Liver (tissue), 9 donors: ENCODE data around the gene CUL7. TPM values are rescaled to one million over a fixed set of nuclear protein-coding genes. Genes with fewer than 3 reads are reported as not detected.

Experiments
- DNase-seq: peaks from one replicate; pipeline ENCODE4 v3.0.0-alpha.2; 2017; ENCODE audit warnings: low spot score
- H3K27ac ChIP-seq, 2 donors: one replicate each; pipeline ENCODE4 v1.7.0; 2013; ENCODE audit warnings: inconsistent platforms in 2 of 2, low read length in 2 of 2, control low read depth in 1 of 2, low read depth in 1 of 2, mild to moderate bottlenecking in 1 of 2
- H3K27me3 ChIP-seq, 4 donors: one replicate each; pipeline versions ENCODE4 v1.6.1 to v1.7.0; 2013; ENCODE audit warnings: low read length in 3 of 4, inconsistent platforms in 1 of 4, mild to moderate bottlenecking in 1 of 4, moderate library complexity in 1 of 4; ENCODE audit not compliant: control insufficient read depth in 4 of 4, insufficient read depth in 4 of 4
- H3K36me3 ChIP-seq, 4 donors: one replicate each; pipeline versions ENCODE4 v1.6.1 to v1.7.0; 2013; ENCODE audit warnings: low read length in 3 of 4, mild to moderate bottlenecking in 3 of 4, low read depth in 1 of 4, moderate library complexity in 1 of 4; ENCODE audit not compliant: control insufficient read depth in 4 of 4, insufficient read depth in 3 of 4
- H3K4me1 ChIP-seq, 4 donors: one replicate each; pipeline versions ENCODE4 v1.6.1 to v1.7.0; 2013; ENCODE audit warnings: low read length in 3 of 4, mild to moderate bottlenecking in 3 of 4, moderate library complexity in 1 of 4; ENCODE audit not compliant: control insufficient read depth in 4 of 4, insufficient read depth in 4 of 4
- H3K4me3 ChIP-seq, 3 donors: one replicate each; pipeline versions ENCODE4 v1.6.1 to v1.7.0; 2013; ENCODE audit warnings: low read length in 3 of 3, control low read depth in 1 of 3, low read depth in 1 of 3, mild to moderate bottlenecking in 1 of 3
- H3K9ac ChIP-seq, 2 donors: one replicate each; pipeline ENCODE4 v1.7.0; 2013; ENCODE audit warnings: low read length in 2 of 2, mild to moderate bottlenecking in 2 of 2, moderate library complexity in 2 of 2, control low read depth in 1 of 2, low read depth in 1 of 2
- H3K9me3 ChIP-seq, 4 donors: one replicate each; pipeline versions ENCODE4 v1.6.1 to v1.7.0; 2013; ENCODE audit warnings: low read length in 3 of 4; ENCODE audit not compliant: control insufficient read depth in 4 of 4
- EGR1 ChIP-seq, 2 donors: IDR thresholded peaks; 2 replicates each; pipeline ENCODE4 v1.6.1; 2016 to 2018; ENCODE audit warnings: antibody characterized with exemption in 2 of 2, low read depth in 2 of 2
- FOXA1 ChIP-seq: IDR thresholded peaks from 2 replicates; pipeline ENCODE4 v1.6.1; 2016; ENCODE audit warnings: antibody characterized with exemption
- FOXA2 ChIP-seq: IDR thresholded peaks from 2 replicates; pipeline ENCODE4 v1.6.1; 2016; ENCODE audit warnings: antibody characterized with exemption
- GABPA ChIP-seq, 2 donors: IDR thresholded peaks in 1 of 2; conservative IDR thresholded peaks in 1 of 2; 2 replicates each; pipeline ENCODE4 v1.6.1; 2016; ENCODE audit warnings: antibody characterized with exemption in 2 of 2, mild to moderate bottlenecking in 1 of 2, moderate library complexity in 1 of 2
- HNF4A ChIP-seq, 2 donors: conservative IDR thresholded peaks; 2 replicates each; pipeline ENCODE4 v1.6.1; 2016; ENCODE audit warnings: antibody characterized with exemption in 2 of 2, mild to moderate bottlenecking in 2 of 2
- HNF4G ChIP-seq: IDR thresholded peaks from 2 replicates; pipeline ENCODE4 v1.6.1; 2016; ENCODE audit warnings: antibody characterized with exemption
- JUND ChIP-seq, 2 donors: IDR thresholded peaks; 2 replicates each; pipeline ENCODE4 v1.6.1; 2016; ENCODE audit warnings: antibody characterized with exemption in 2 of 2
- NR2F2 ChIP-seq: IDR thresholded peaks from 2 replicates; pipeline ENCODE4 v1.6.1; 2016; ENCODE audit warnings: antibody characterized with exemption
- RAD21 ChIP-seq, 2 donors: IDR thresholded peaks; 2 replicates each; pipeline ENCODE4 v1.6.1; 2016; ENCODE audit warnings: antibody characterized with exemption in 2 of 2, mild to moderate bottlenecking in 2 of 2
- RXRA ChIP-seq, 2 donors: IDR thresholded peaks; 2 replicates each; pipeline ENCODE4 v1.6.1; 2017 to 2018; ENCODE audit warnings: antibody characterized with exemption in 2 of 2, mild to moderate bottlenecking in 1 of 2
- SP1 ChIP-seq: IDR thresholded peaks from 2 replicates; pipeline ENCODE4 v1.6.1; 2018; ENCODE audit warnings: antibody characterized with exemption, mild to moderate bottlenecking
- TAF1 ChIP-seq: conservative IDR thresholded peaks from 2 replicates; pipeline ENCODE4 v1.6.1; 2016; ENCODE audit warnings: antibody characterized with exemption, mild to moderate bottlenecking
- YY1 ChIP-seq: IDR thresholded peaks from 2 replicates; pipeline ENCODE4 v1.6.1; 2016; ENCODE audit warnings: antibody characterized with exemption, mild to moderate bottlenecking
- WGBS: extraction: QIAGEN DNeasy Blood & Tissue Kit; methylation state at CpG from one replicate; pipeline ENCODE4 v1.1.7; 2013; 5-methylcytosine and 5-hydroxymethylcytosine counted together
- polyA plus RNA-seq, 2 donors: library from polyadenylated mRNA; stranded (reverse) in 1 of 2; unstranded in 1 of 2; fragments of 200-250 nt in 1 of 2; fragments of >200 nt in 1 of 2; fragmentation: Nextera tagmentation in 1 of 2; extraction: Ambion mirVana in 1 of 2; gene quantifications; one replicate each; pipeline versions ENCODE4 v1.2.1 to v1.2.3, GENCODE V29; 2013 to 2015
- total RNA-seq, 2 donors: library from RNA; depleted of rRNA; stranded (reverse); fragments of >200 nt; gene quantifications; one replicate each; pipeline ENCODE4 v1.2.3, GENCODE V29; 2014
- TF ChIP-seq, protein P1 (sequence below): fragments of 150-350 bp; IDR thresholded peaks from 2 replicates; pipeline ENCODE4 v1.5.1; 2017; ENCODE audit warnings: improper control_type of control experiment, low read depth, low read length; ENCODE audit not compliant: missing input control
- TF ChIP-seq, protein P2 (sequence below): IDR thresholded peaks from 2 replicates; pipeline ENCODE4 v1.6.1; 2016; ENCODE audit warnings: antibody characterized with exemption
- TF ChIP-seq, protein P3 (sequence below): IDR thresholded peaks from 2 replicates; pipeline ENCODE4 v1.6.1; 2016; ENCODE audit warnings: antibody characterized with exemption
- TF ChIP-seq, protein P4 (sequence below): IDR thresholded peaks from 2 replicates; pipeline ENCODE4 v1.6.1; 2016; ENCODE audit warnings: antibody characterized with exemption
- TF ChIP-seq, protein P5 (sequence below): IDR thresholded peaks from 2 replicates; pipeline ENCODE4 v1.6.1; 2016; ENCODE audit warnings: antibody characterized with exemption, mild to moderate bottlenecking
- donor health status: healthy.
- donor health status: healthy.
- donor health status: healthy.
- donor health status: healthy.
- donor health status: healthy.

Gene CUL7
- total and polyA plus RNA-seq, 4 donors = 2.2 to 10.4 (median 7.7) TPM

DNA sequence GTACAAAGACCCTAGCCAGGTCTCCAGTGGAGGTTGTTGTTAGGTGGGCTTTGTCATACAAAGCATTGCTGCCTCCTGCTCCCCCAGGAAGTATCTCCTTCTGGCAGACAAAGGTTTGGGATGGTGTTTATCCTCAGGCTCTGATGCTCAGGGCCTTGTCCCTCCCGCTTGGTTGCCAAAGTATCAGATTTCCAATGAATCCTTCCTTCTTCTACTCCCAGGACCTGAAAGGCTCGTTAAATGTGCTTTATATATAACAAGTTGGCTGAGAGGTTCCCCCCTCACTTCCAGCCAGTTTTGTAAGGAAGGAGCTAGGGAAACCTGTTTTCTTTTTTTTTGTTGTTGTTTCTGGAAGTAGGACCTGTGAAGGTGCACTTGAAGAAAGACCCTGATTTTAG, 36.9 kb upstream of the CUL7 start:
- Histone ChIP-seq H3K27me3 (no peaks in the 10 kb centered on the region), H3K36me3 (no peaks in the 10 kb centered on the region), H3K4me1 (peaks cover 0 to 7% (median 3%) of the 10 kb centered on the region in 4 donors), H3K9me3 (no peaks in the 10 kb centered on the region), H3K4me3 (no peak overlapping the region), H3K9ac (no peak overlapping the region), H3K27ac (no peak overlapping the region)
- 77% methylated on average over 2 of the region's 2 CpGs for WGBS
- TF ChIP-seq RXRA (IDR thresholded peaks at IDR 0.05) = no peak
- no peak for TF ChIP-seq FOXA1
- no peak for TF ChIP-seq RAD21 (IDR thresholded peaks at IDR 0.05)
- TF ChIP-seq, protein P1, sequence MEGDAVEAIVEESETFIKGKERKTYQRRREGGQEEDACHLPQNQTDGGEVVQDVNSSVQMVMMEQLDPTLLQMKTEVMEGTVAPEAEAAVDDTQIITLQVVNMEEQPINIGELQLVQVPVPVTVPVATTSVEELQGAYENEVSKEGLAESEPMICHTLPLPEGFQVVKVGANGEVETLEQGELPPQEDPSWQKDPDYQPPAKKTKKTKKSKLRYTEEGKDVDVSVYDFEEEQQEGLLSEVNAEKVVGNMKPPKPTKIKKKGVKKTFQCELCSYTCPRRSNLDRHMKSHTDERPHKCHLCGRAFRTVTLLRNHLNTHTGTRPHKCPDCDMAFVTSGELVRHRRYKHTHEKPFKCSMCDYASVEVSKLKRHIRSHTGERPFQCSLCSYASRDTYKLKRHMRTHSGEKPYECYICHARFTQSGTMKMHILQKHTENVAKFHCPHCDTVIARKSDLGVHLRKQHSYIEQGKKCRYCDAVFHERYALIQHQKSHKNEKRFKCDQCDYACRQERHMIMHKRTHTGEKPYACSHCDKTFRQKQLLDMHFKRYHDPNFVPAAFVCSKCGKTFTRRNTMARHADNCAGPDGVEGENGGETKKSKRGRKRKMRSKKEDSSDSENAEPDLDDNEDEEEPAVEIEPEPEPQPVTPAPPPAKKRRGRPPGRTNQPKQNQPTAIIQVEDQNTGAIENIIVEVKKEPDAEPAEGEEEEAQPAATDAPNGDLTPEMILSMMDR = no peak
- no peak for TF ChIP-seq YY1
- TF ChIP-seq NR2F2 = no peak
- TF ChIP-seq, protein P2, sequence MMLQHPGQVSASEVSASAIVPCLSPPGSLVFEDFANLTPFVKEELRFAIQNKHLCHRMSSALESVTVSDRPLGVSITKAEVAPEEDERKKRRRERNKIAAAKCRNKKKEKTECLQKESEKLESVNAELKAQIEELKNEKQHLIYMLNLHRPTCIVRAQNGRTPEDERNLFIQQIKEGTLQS = no peak
- TF ChIP-seq, protein P3, sequence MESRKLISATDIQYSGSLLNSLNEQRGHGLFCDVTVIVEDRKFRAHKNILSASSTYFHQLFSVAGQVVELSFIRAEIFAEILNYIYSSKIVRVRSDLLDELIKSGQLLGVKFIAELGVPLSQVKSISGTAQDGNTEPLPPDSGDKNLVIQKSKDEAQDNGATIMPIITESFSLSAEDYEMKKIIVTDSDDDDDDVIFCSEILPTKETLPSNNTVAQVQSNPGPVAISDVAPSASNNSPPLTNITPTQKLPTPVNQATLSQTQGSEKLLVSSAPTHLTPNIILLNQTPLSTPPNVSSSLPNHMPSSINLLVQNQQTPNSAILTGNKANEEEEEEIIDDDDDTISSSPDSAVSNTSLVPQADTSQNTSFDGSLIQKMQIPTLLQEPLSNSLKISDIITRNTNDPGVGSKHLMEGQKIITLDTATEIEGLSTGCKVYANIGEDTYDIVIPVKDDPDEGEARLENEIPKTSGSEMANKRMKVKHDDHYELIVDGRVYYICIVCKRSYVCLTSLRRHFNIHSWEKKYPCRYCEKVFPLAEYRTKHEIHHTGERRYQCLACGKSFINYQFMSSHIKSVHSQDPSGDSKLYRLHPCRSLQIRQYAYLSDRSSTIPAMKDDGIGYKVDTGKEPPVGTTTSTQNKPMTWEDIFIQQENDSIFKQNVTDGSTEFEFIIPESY = no peak
- TF ChIP-seq GABPA (IDR thresholded peaks at IDR 0.05 in 1 of 2, conservative IDR thresholded peaks at IDR 0.05 in 1 of 2) = no peak
- TF ChIP-seq EGR1 (IDR thresholded peaks at IDR 0.05; ENCODE audit: low read depth in 2 of 2) = no peak
- no peak for DNase-seq

DNA sequence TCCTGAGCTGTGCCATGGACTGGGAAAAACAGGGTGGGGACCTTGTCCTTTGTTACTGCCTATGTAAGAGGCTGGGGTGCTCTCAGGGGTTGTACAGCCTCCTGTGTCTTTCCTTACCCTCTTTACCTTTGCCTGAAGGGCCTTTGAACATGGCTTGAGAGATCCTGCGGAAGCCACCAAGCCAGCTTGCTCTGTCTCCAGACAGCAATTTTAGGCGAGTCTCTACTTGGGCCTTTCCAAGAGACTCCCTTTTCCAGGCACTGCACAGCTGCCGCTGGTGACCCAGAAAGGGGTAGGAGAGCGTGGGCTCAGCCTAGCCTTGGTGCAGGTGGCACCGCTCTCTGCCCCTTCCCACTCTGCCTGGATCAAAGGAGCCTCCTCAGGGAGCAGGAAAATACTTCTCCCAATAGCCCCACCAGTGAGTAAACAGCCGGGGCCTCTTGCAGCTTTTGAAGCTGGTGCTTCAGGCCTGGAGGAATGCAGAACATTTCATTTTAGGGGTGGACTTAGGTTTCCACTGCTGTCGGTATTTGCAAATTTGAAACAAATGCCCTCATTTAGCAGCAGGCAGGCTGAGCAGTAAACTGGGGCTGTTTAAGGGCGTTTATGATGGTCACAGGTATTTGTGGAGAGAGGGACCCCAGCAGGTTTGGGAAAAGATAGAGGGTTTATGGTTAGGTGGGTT, 36.4 kb upstream of the CUL7 start:
- Histone ChIP-seq H3K36me3 (no peaks in the 10 kb centered on the region), H3K4me3 (no peak overlapping the region), H3K9me3 (no peaks in the 10 kb centered on the region), H3K4me1 (peaks cover 0 to 7% (median 3%) of the 10 kb centered on the region in 4 donors), H3K27me3 (no peaks in the 10 kb centered on the region), H3K9ac (no peak overlapping the region), H3K27ac (no peak overlapping the region)
- no peak for DNase-seq
- TF ChIP-seq, protein P3 = no peak
- TF ChIP-seq EGR1 (IDR thresholded peaks at IDR 0.05; ENCODE audit: low read depth in 2 of 2) (no peak), FOXA1 (no peak), NR2F2 (no peak), RXRA (IDR thresholded peaks at IDR 0.05) (no peak), RAD21 (IDR thresholded peaks at IDR 0.05) (no peak), FOXA2 (no peak), SP1 (no peak), HNF4G (no peak), JUND (IDR thresholded peaks at IDR 0.05) (no peak), YY1 (no peak), GABPA (IDR thresholded peaks at IDR 0.05 in 1 of 2, conservative IDR thresholded peaks at IDR 0.05 in 1 of 2) (no peak), HNF4A (conservative IDR thresholded peaks at IDR 0.05) (no peak), TAF1 (no peak)
- TF ChIP-seq, protein P2 = no peak
- TF ChIP-seq, protein P4, sequence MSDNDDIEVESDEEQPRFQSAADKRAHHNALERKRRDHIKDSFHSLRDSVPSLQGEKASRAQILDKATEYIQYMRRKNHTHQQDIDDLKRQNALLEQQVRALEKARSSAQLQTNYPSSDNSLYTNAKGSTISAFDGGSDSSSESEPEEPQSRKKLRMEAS = no peak
- TF ChIP-seq, protein P1 = no peak
- TF ChIP-seq, protein P5, sequence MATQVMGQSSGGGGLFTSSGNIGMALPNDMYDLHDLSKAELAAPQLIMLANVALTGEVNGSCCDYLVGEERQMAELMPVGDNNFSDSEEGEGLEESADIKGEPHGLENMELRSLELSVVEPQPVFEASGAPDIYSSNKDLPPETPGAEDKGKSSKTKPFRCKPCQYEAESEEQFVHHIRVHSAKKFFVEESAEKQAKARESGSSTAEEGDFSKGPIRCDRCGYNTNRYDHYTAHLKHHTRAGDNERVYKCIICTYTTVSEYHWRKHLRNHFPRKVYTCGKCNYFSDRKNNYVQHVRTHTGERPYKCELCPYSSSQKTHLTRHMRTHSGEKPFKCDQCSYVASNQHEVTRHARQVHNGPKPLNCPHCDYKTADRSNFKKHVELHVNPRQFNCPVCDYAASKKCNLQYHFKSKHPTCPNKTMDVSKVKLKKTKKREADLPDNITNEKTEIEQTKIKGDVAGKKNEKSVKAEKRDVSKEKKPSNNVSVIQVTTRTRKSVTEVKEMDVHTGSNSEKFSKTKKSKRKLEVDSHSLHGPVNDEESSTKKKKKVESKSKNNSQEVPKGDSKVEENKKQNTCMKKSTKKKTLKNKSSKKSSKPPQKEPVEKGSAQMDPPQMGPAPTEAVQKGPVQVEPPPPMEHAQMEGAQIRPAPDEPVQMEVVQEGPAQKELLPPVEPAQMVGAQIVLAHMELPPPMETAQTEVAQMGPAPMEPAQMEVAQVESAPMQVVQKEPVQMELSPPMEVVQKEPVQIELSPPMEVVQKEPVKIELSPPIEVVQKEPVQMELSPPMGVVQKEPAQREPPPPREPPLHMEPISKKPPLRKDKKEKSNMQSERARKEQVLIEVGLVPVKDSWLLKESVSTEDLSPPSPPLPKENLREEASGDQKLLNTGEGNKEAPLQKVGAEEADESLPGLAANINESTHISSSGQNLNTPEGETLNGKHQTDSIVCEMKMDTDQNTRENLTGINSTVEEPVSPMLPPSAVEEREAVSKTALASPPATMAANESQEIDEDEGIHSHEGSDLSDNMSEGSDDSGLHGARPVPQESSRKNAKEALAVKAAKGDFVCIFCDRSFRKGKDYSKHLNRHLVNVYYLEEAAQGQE = no peak
- WGBS = 85% methylated on average over 8 of the region's 8 CpGs
